VCaP (cell line): ENCODE results near the gene NAA38.

Experiments
- H3K27ac ChIP-seq: fragments of 450-650 bp; 2 replicates; pipeline ENCODE4 v1.5.1; 2017
- TF ChIP-seq, protein P1 (sequence below): fragments of 450-650 bp; conservative IDR thresholded peaks from 2 replicates; pipeline ENCODE4 v1.5.1; 2017; ENCODE audit warnings: mild to moderate bottlenecking, moderate library complexity

The NAA38 gene

DNA sequence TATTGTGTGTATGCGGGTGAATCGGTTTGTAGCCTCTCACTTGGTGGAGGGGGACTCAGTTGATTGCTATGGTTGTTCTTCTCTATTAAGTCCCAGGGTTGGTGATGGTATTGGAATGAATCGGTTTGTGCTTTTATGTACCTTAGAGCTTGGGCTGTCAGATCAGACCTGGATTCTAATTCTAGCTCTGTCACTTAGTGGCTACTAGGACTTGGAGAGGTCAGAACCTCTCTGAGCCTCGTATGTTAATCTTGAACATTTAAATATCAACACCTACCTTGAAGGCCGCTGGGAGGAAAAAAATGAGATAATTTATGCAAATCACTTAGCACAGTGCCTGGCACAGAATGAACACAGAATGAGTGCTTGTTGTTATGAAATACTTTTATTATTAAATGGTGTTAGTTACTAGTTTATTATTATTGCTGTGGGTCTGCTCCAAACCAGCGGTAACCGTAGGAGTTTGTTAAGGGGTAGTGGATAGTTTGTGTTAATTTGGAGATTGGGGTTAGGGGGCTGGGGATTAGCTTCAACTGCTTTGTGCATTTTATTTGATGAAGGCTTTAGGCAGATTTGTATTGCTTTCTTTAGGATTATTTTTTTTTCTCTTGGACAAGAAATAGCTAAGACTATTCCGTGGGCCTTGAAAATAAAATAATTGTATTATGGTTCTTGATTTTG, 19.8 kb downstream of the NAA38 start:
- TF ChIP-seq, protein P1, sequence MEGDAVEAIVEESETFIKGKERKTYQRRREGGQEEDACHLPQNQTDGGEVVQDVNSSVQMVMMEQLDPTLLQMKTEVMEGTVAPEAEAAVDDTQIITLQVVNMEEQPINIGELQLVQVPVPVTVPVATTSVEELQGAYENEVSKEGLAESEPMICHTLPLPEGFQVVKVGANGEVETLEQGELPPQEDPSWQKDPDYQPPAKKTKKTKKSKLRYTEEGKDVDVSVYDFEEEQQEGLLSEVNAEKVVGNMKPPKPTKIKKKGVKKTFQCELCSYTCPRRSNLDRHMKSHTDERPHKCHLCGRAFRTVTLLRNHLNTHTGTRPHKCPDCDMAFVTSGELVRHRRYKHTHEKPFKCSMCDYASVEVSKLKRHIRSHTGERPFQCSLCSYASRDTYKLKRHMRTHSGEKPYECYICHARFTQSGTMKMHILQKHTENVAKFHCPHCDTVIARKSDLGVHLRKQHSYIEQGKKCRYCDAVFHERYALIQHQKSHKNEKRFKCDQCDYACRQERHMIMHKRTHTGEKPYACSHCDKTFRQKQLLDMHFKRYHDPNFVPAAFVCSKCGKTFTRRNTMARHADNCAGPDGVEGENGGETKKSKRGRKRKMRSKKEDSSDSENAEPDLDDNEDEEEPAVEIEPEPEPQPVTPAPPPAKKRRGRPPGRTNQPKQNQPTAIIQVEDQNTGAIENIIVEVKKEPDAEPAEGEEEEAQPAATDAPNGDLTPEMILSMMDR, result no peak
- peak overlapping the region; percentile 94 for H3K27ac ChIP-seq

GRCh38 chr17:7836596-7837407, 20.6 kb downstream of the NAA38 start:
- TF ChIP-seq, protein P1, result no peak
- peak overlapping the region; percentile 94 for H3K27ac ChIP-seq

DNA sequence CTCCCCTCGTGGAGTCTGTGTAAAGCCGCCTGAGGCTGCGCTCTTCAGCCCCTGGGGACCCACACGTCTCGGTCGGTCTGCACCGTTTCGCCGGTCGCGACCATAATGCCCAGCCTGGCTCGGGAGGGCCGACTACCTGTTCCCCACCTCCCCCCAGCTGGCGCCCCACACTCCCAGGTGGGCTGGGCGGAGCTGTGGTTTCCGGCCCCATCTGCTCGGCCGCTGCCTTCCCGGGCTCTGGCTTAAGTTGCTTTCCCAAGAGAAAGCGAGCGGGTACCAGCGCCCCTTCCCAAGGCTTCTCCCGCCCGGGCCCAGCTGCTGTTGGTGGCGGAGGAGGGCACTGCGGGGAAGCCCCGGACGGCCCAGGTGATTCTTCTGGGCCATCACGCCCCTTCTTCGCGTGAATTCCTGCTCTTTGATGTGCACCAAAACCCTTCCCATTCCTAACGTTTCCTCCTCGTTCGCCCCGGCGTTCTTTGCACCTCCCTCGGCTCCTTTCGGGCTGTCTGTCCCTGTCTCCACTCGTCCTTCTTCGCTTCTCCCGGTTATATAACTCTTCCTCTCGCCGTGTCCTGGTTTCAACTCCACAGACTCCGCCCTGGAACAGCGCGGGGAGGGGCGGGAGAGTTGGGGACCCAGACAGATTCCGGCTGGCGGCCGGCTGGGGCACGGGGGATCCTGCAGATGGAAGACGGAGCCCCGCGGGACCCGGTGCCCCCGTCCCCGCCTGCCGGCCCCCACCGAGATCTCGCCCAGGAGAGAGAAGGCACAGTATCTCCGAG, 21.4 kb downstream of the NAA38 start:
- H3K27ac ChIP-seq, result peak overlapping the region; percentile 94
- TF ChIP-seq, protein P1, result no peak

GRCh38 chr17:7834957-7835813, 22.2 kb downstream of the NAA38 start:
- H3K27ac ChIP-seq, result peak overlapping the region; percentile 94

DNA sequence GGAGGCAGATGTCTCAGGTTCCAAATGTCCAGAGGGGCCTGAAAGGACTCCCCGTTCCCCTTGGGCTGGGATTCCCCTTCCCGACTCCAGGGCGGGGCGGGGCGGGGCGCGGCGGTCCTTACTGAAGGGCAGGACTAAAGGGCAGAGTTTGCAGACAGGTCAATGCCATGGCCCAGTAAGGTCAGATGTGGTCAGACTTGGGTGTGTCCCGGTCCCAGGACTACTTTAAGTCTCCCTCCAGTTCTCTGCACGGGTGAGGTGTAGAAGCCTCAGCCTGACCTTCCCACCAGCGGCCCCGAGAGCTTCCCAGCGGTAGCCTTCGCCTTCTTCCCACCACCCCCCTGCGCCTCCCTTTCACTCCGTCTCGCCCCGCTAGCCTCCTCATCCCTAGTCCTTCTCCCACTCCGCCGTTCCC, 22.8 kb downstream of the NAA38 start:
- H3K27ac ChIP-seq, result peak overlapping the region; percentile 94
- TF ChIP-seq, protein P1, result no peak

More at GRCh38 chr17:7834957-7835813, 22.2 kb downstream of the NAA38 start:
- TF ChIP-seq, protein P1, result peak; percentile 78

DNA sequence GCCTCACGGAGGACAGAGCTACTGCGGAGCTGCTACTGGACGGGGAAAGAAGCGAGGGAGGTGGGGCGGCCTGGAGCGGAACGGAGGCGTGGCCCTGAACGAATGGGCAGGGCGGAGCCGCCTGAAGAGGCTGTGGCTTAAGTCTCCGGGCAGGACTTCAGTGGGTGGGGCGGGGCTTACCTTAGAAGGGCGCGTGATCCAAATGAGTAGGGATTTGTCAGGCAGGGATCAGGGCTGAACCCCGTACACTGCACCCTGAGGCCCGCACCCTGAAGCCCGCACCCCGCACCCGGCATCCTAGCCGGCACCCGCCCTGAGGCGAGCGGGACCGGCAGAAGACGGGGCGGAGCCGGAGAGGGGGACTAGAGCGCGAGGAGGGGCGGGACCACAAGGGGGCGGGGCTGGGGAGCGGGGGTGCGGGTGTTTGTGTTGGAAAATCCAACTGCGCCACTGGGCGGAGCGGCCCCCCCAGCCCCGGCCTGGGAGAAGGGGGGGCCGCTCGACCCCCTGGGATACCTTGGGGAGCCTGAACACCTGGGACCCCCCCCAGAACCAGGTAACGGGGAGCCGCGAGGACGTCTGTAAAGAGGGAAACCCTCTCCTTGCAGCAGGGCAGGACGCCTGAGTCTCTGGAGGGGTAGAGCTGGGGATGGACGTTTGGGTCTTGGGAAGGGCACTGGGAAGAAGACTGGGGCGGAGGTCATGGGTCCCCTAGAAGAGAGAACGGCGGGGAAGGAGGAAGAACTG, 23.4 kb downstream of the NAA38 start, which contains the start of gene KDM6B:
Gene KDM6B, plus strand, starts transcription at position 423 of the 747 bp plus-strand sequence. CDS start 11,338 bp downstream, outside the sequence.
- H3K27ac ChIP-seq, result peak within 1 kb of the TSS; percentile 94
- TF ChIP-seq, protein P1, result no peak
